GM21717 (cell line): ENCODE measurements around the gene ABL2.
"Not testable (repeated sequence)": the region's sequence is repeated elsewhere in the genome, so short reads cannot be mapped to it uniquely, and the experiment has no call there.

Experiments used
- ATAC-seq: cut with Tn5 transposase; IDR thresholded peaks from one replicate; pipeline ENCODE4 v1.9.1; 2021; ENCODE audit warnings: mild to moderate bottlenecking, moderate library complexity; ENCODE audit not compliant: unreplicated experiment

The ABL2 gene

DNA sequence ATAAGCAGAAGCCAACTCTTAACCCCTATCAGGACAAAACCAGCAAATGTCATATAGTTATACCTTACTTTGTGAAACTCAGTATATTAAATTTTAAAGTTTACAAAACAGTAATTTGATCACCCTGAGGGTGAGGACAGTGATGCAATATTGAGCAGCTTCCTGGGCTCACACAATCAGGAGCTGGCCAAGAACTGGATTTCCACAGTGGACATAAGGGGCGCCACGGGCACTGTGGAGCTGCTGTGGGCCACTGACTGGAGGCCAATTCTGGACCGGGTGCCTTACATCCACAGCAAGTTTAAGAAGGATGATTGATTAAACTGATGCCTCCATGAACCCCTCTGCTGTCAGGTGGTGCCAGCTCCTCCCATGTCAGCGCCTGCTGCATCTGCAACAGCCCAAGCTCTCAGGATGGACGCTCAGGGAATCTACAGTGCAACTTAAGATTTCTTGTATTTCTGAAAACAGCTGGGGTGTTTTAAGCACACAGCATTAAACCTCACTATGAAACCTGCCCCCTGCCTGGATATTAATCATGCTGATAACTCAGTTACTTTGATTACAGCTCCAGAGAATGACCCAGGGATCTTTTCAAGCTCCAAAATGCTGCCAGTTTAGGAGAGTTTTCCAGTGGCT is 91.7 kb downstream of the ABL2 start:
- no peak for ATAC-seq

DNA sequence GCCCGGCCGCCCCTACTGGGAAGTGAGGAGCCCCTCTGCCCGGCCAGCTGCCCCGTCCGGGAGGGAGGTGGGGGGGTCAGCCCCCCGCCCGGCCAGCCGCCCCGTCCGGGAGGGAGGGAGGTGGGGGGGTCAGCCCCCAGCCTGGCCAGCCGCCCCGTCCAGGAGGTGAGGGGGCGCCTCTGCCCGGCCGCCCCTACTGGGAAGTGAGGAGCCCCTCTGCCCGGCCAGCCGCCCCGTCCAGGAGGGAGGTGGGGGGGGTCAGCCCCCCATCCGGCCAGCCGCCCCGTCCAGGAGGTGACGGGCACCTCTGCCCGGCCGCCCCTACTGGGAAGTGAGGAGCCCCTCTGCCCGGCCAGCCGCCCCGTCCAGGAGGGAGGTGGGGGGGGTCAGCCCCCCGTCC is 93.8 kb downstream of the ABL2 start:
- not testable (repeated sequence) for ATAC-seq

DNA sequence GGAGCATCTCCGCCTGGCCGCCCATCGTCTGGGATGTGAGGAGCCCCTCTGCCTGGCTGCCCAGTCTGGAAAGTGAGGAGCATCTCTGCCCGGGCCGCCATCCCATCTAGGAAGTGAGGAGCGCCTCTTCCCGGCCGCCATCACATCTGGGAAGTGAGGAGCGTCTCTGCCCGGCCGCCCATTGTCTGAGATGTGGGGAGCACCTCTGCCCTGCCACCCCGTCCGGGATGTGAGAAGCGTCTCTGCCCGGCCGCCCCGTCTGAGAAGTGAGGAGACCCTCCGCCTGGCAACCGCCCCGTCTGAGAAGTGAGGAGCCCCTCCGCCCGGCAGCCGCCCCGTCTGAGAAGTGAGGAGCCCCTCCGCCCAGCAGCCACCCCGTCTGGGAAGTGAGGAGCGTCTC is 94.3 kb downstream of the ABL2 start:
- ATAC-seq, result not testable (repeated sequence)

DNA sequence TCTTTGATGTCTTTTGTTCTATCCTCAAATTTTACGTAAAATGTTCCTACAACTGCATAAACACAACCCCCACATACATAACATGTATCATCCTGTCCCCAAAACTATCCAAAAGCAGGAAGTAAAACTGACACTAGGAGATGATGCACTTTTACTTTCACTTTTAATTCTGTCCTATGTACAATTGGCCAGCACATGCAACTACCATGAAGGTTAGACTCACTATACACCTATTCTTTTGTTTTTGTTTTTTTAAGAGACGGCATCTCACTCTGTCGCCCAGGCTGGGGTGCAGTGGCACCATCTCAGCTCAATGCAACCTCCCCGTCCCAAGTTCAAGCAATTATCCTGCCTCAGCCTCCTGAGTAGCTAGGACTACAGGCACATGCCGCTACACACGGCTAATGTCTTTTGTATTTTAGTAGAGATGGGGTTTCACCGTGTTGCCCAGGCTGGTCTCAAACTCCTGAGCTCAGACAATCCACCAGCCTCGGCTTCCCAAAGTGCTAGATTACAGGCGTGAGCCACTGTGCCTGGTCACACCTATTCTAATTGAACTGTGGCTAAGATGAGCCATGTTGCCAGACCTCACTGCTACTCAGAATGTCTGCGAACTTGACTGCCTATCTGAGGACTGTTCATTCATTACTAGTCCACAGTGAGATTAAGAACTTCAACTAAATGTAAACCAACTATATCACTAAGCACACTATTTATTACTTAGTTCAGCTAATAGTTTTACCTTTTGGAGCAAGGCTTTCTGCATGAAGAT is 99.6 kb downstream of the ABL2 start:
- ATAC-seq, result peak; percentile 99

DNA sequence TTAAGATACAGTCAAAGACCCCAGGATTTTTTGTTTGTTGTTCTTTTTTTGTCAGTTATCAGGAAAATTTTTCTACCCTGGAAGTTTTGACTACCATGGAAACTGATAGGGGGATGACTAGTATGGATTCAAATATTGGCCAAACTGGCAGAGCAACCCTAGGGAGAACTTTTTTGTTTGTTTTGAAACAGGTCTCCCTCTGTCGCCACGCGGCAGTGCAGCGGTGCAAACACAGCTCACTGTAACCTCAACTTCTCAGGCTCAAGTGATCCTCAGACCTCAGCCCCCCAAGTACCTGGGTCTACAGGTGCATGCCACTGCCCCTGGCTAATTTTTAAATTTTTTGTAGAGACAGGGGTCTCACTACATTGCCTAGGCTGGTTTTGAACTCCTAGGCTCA is 101.0 kb downstream of the ABL2 start:
- no peak for ATAC-seq

GRCh38 chr1:179127163-179127895 is 102.1 kb downstream of the ABL2 start:
- ATAC-seq, result no peak

GRCh38 chr1:179126338-179127060 is 103.0 kb downstream of the ABL2 start:
- no peak for ATAC-seq

- ATAC-seq, result no peak
Observed at GRCh38 chr1:179124873-179125272, 104.6 kb downstream of the ABL2 start.

GRCh38 chr1:179121159-179121938 is 108.1 kb downstream of the ABL2 start:
- ATAC-seq, result no peak

DNA sequence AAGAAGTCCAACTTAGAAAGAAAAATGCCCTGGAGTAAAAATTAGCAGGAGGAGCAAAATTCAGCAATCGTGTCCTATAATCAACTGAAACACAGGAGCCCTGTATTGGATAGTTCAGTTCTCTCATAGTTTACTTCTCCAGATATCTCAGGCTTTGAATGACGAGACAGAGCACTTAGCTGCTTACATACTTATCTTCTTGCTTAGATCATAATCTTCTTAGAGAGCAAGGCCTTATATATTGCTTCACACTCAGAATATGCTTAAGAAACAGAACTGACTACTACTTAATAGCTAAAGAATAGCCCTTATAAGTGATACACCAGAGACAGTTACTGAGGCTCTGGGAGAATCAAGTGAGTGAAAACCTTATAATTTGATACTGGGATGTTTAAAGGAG is 108.7 kb downstream of the ABL2 start:
- ATAC-seq, result no peak

DNA sequence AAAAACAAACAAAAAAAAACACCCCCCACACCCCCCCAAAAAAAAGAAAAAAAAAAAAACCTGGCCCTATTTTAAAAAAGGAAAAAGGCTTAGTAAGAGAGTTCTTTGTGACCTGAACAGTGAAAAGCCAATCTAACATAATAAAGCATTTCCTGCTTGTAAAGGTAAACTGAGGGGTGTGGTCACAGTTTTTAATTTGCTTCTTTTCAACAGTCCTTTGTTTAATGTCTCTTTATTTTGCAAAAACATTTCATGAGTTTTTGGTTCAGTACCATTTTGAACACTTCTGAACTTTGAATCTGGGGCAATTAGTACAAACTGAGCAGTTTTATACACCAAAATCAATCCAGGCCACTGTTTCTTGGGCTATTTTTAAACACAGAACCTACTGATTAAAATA is 110.0 kb downstream of the ABL2 start:
- no peak for ATAC-seq

DNA sequence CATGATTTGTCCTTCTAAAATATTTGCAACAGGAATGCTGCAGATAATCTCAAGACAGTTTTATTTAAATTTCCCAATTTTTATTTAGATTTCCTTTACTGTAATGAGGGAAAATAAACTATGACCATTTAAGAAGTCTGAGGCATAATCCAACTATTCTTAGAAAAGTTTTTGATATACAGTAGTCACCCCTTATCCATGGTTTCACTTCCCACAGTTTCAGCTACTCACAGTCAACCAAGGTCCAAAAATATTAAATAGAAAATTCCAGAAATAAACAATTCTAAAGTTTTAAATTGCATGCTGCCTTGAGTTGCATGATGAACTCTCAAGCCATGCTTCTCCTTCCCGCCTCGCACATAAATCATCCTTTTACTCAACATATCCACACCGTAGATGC is 114.3 kb downstream of the ABL2 start:
- no peak for ATAC-seq

GRCh38 chr1:179108644-179109043 is 120.8 kb downstream of the ABL2 start:
- ATAC-seq, result no peak

DNA sequence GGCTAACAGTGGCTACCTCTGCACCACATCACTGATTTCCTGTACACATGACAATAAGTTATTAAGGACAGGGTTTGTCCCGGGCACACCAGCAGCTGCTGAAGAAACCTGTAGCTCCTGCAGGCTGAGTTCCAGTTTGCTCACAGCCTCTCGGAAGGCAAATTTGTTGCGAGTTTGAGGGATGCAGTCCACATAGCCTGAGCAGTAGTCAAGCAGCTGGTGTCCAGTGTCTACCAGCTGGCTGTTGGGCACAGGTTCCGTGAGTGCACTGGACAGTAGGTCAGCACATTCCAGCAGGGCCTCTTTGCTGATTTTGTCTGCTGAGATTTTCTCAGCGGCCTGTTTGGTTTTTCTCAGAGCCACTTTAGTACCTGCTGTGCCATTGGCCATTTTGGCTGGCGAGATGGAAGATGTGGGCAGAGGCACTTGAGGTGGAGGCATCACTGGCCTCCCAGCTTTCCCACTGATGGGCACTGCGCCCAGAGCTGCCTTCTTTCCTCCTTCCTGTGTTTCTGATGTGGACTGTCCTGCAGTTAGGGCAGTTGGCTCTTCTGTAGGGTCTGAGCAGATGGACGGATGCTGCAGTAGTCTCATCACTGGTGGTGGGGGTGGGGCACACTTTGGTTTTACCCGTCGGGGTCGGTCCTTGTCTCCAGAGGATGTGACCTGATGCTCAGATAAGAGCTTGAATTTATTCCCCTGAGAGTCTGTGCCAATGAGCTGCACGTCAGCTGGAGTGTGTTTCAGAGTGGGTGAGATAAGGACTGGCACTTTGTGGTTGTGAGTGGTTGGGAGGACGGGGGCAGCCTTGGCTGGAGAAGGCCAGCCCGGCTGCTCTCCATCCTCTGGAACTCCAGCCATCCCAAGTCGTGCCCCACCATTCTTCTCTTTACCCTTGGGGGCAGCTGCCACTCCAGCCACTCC is 121.5 kb downstream of the ABL2 start:
- ATAC-seq, result no peak

DNA sequence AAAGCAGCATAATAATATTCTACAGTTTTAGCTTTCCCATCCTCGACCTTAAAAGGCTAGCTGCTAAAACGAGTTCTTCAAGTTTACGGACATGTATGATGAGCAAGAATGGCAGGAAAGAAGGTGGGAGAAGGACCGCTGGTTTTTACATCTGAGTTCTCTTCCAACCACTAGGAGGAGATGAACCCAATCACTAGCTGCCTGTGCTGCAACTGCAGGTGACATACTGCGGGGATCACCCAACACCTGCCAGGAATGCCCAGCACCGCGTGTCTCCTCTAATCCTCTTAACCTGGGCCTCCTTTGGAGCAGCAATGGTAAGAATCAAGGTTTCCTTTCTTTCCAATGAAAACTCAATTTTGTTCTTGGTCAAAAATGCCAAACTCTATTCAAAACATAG is 124.1 kb downstream of the ABL2 start:
- ATAC-seq, result no peak

DNA sequence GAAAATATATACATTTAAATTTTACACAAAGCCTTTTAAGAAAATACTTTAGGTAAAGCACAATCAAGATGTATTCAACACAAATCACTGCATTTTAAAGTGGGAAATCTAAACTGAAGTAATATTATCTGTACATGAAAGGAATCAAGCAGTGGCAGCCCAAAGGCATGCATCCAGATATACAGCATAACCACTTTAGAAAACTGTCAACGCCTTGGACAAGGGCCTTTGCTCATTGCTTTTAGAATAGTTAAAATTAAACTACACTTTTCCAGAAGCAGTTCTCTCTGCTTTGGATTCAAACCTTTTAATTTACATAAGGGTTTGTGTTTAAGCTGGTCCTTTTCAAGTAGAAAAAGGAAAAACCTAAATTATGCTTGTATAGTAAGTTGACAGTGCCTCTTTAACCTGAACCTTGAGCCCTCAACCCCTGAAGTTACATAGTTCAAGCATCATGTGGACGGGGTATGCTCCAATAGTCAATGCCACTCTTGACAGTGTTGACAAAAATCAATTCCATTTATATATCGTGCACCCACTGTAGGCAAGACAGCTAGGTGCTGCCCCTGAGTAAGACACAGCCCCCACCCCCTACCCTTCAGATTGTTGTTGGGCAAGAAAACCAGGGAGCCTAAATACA is 124.7 kb downstream of the ABL2 start:
- no peak for ATAC-seq

- no peak for ATAC-seq
Observed at GRCh38 chr1:179103999-179104398, 125.5 kb downstream of the ABL2 start.

- no peak for ATAC-seq
Observed at GRCh38 chr1:179101566-179101965, 127.9 kb downstream of the ABL2 start.

DNA sequence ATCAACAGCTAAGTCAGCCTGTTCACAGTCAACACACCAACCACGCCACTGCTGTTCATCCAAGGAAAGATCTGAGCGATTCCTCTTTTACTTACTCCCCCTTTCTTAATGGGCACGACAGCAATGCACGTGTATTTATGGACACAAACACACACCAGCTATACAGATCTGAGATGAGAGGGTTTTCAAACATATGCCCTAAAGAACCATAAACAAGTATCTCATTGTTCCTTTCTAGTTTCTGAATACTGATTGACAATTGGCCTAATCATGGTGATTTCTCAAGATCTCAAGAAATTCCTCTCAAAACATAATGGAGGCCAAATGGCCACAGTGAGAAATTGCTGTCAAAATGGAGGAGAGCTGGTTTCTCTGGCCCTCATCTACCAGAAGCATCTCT is 129.6 kb downstream of the ABL2 start:
- no peak for ATAC-seq
